HEK293 (cell line): Measurements from ENCODE around the gene GMPR2.

Experiments used
- CTCF ChIA-PET: fragments of 350-600 bp; formaldehyde crosslinking; extraction: SDS; loops from one replicate; lab custom pipeline; 2021; ENCODE audit warnings: antibody characterized with exemption; lab: Yijun Ruan, JAX
- POLR2A ChIA-PET: fragments of 300-600 bp; formaldehyde crosslinking; extraction: SDS; loops from one replicate; lab custom pipeline; 2020; ENCODE audit warnings: antibody characterized with exemption, inconsistent platforms; lab: Yijun Ruan, JAX
- H3K27ac ChIP-seq: fragments of 200-500 bp; sonication (Bioruptor generic); 2 replicates; pipeline ENCODE4 v1.5.1; 2014; ENCODE audit warnings: low read depth, low read length, control low read depth, inconsistent platforms; ENCODE audit errors: extremely low read depth
- H3K36me3 ChIP-seq, 2 experiments: fragments of 200-500 bp in 1 of 2; sonication (Bioruptor generic) in 1 of 2; 1 replicate in 1 of 2; 2 replicates in 1 of 2; pipeline ENCODE4 v1.5.1; 2014 to 2017; ENCODE audit warnings: inconsistent platforms in 2 of 2, low read length in 2 of 2; ENCODE audit not compliant: control insufficient read depth in 2 of 2, insufficient read depth in 1 of 2
- H3K4me1 ChIP-seq: fragments of 200-500 bp; sonication (Bioruptor generic); 2 replicates; pipeline ENCODE4 v1.5.1; 2014; ENCODE audit warnings: mild to moderate bottlenecking, low read length, inconsistent platforms; ENCODE audit not compliant: control insufficient read depth, insufficient read depth
- H3K4me3 ChIP-seq: 2 replicates; pipeline ENCODE4 v1.5.1; 2011; ENCODE audit warnings: low read depth, mild to moderate bottlenecking, control low read depth, low read length, moderate library complexity
- H3K9me3 ChIP-seq: fragments of 200-500 bp; sonication (Bioruptor generic); 2 replicates; pipeline ENCODE4 v1.5.1; 2014; ENCODE audit warnings: low read depth, low read length, inconsistent platforms; ENCODE audit not compliant: control insufficient read depth, insufficient read depth
- BCL11B ChIP-seq: fragments of 450-650 bp; formaldehyde crosslinking; IDR thresholded peaks from 2 replicates; pipeline ENCODE4 v1.5.1; 2016; ENCODE audit warnings: low read depth, missing biosample characterization, missing genetic modification characterization
- SCRT1 ChIP-seq: fragments of 450-650 bp; formaldehyde crosslinking; IDR thresholded peaks from 2 replicates; pipeline ENCODE4 v1.5.1; 2016; ENCODE audit warnings: missing biosample characterization, missing genetic modification characterization, borderline replicate concordance
- SCRT2 ChIP-seq: fragments of 450-650 bp; formaldehyde crosslinking; IDR thresholded peaks from 2 replicates; pipeline ENCODE4 v1.5.1; 2016; ENCODE audit warnings: missing biosample characterization, missing genetic modification characterization
- SETDB1 ChIP-seq: IDR thresholded peaks from one replicate; pipeline ENCODE4 v1.6.1; 2017; ENCODE audit warnings: mild to moderate bottlenecking, low read length, moderate library complexity, mixed read lengths; ENCODE audit not compliant: insufficient read length
- SP7 ChIP-seq: fragments of 450-650 bp; formaldehyde crosslinking; IDR thresholded peaks from 2 replicates; pipeline ENCODE4 v1.5.1; 2016; ENCODE audit warnings: missing biosample characterization, missing genetic modification characterization
- ZNF10 ChIP-seq: fragments of 450-650 bp; formaldehyde crosslinking; IDR thresholded peaks from 2 replicates; pipeline ENCODE4 v1.5.1; 2017; ENCODE audit warnings: missing biosample characterization, missing genetic modification characterization
- ZNF132 ChIP-seq: fragments of 450-650 bp; formaldehyde crosslinking; IDR thresholded peaks from 2 replicates; pipeline ENCODE4 v1.5.1; 2017; ENCODE audit warnings: missing biosample characterization, missing genetic modification characterization, borderline replicate concordance
- ZNF140 ChIP-seq: fragments of 450-650 bp; formaldehyde crosslinking; IDR thresholded peaks from 2 replicates; pipeline ENCODE4 v1.5.1; 2016; ENCODE audit warnings: missing biosample characterization, missing genetic modification characterization
- ZNF24 ChIP-seq: fragments of 450-650 bp; formaldehyde crosslinking; IDR thresholded peaks from 2 replicates; pipeline ENCODE4 v1.5.1; 2016; ENCODE audit warnings: missing biosample characterization, missing genetic modification characterization
- ZNF248 ChIP-seq: fragments of 450-650 bp; formaldehyde crosslinking; IDR thresholded peaks from 2 replicates; pipeline ENCODE4 v1.5.1; 2017; ENCODE audit warnings: missing biosample characterization, missing genetic modification characterization
- ZNF292 ChIP-seq: fragments of 450-650 bp; formaldehyde crosslinking; IDR thresholded peaks from 2 replicates; pipeline ENCODE4 v1.5.1; 2016; ENCODE audit warnings: low read depth, missing biosample characterization, missing genetic modification characterization, borderline replicate concordance
- ZNF302 ChIP-seq: fragments of 450-650 bp; formaldehyde crosslinking; IDR thresholded peaks from 2 replicates; pipeline ENCODE4 v1.5.1; 2016; ENCODE audit warnings: missing biosample characterization, missing genetic modification characterization, low read depth
- ZNF324 ChIP-seq: fragments of 450-650 bp; formaldehyde crosslinking; IDR thresholded peaks from 2 replicates; pipeline ENCODE4 v1.5.1; 2016; ENCODE audit warnings: missing biosample characterization, missing genetic modification characterization
- ZNF335 ChIP-seq: fragments of 450-650 bp; formaldehyde crosslinking; conservative IDR thresholded peaks from 2 replicates; pipeline ENCODE4 v1.5.1; 2016; ENCODE audit warnings: missing biosample characterization, missing genetic modification characterization
- ZNF596 ChIP-seq: fragments of 450-650 bp; IDR thresholded peaks from 2 replicates; pipeline ENCODE4 v1.5.0; 2018; ENCODE audit warnings: missing biosample characterization, mild to moderate bottlenecking, missing genetic modification characterization, moderate library complexity
- ZNF623 ChIP-seq: fragments of 450-650 bp; formaldehyde crosslinking; IDR thresholded peaks from 2 replicates; pipeline ENCODE4 v1.5.1; 2016; ENCODE audit warnings: missing biosample characterization, missing genetic modification characterization
- ZNF76 ChIP-seq: fragments of 450-650 bp; formaldehyde crosslinking; IDR thresholded peaks from 2 replicates; pipeline ENCODE4; 2016; ENCODE audit warnings: low read depth, missing biosample characterization, missing genetic modification characterization, borderline replicate concordance
- ZNF777 ChIP-seq: fragments of 450-650 bp; formaldehyde crosslinking; IDR thresholded peaks from 2 replicates; pipeline ENCODE4 v1.5.1; 2017; ENCODE audit warnings: missing biosample characterization, missing genetic modification characterization, borderline replicate concordance
- ZNF785 ChIP-seq: fragments of 450-650 bp; formaldehyde crosslinking; IDR thresholded peaks from 2 replicates; pipeline ENCODE4 v1.5.1; 2016; ENCODE audit warnings: missing biosample characterization, missing genetic modification characterization
- ZNF792 ChIP-seq: fragments of 450-650 bp; formaldehyde crosslinking; IDR thresholded peaks from 2 replicates; pipeline ENCODE4 v1.5.1; 2016; ENCODE audit warnings: missing biosample characterization, missing genetic modification characterization
- TF ChIP-seq, protein P1 (sequence below): fragments of 450-650 bp; formaldehyde crosslinking; IDR thresholded peaks from 2 replicates; pipeline ENCODE4 v1.5.1; 2016; ENCODE audit warnings: missing biosample characterization, missing genetic modification characterization
- TF ChIP-seq, protein P2 (sequence below): fragments of 450-650 bp; formaldehyde crosslinking; IDR thresholded peaks from 2 replicates; pipeline ENCODE4 v1.5.1; 2017; ENCODE audit warnings: missing biosample characterization, mild to moderate bottlenecking, missing genetic modification characterization, moderate library complexity
- TF ChIP-seq, protein P3 (sequence below): fragments of 450-650 bp; formaldehyde crosslinking; IDR thresholded peaks from 2 replicates; pipeline ENCODE4 v1.5.1; 2016; ENCODE audit warnings: missing biosample characterization, missing genetic modification characterization
- TF ChIP-seq, protein P4 (sequence below): IDR thresholded peaks from 2 replicates; pipeline ENCODE4 v1.6.1; 2011; ENCODE audit warnings: mild to moderate bottlenecking, low read depth, low read length, borderline replicate concordance
- TF ChIP-seq, protein P5 (sequence below): fragments of 450-650 bp; formaldehyde crosslinking; IDR thresholded peaks from 2 replicates; pipeline ENCODE4 v1.5.1; 2016; ENCODE audit warnings: missing biosample characterization, missing genetic modification characterization

The GMPR2 gene

DNA sequence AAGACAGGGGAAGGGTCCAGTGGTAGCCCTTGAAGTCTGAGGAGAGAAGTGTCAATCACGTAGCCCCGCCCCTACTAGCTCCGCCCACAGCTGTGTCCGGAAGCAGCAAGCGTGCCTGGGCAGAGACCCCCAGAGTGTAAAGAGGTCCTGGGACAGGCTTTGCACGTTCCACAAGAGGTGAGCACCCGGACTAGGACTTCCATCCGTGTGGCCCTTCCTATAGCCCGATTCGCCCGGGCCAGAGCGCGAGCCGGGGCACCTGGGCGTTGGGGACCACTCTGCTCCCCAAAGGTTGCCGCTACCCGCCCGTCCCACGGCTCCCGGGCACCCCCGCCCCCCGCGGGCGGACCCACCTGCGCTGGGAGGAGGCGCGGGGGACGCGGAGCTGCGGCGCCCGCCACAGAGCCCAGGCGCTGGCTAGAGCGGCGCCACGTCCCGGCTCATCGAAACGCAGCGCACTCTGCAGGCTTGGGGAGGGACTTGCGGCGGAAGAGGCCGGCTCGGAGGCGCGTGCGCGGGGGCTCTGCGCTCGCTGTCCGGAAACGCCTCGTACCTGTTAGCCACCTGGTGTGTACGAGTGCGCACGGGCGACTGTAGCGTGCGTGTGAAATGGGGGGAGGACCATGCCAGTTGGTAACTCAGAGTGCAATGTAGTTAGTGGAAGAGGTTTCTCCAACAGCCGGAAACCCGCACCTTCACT is 38.6 kb downstream of the GMPR2 start, which contains the start of gene RABGGTA (continued):
- 0 out of 2 replicates have a peak, but pooled peaks have one; percentile 22 for TF ChIP-seq ZNF324 (tag by site-specific recombination)
- TF ChIP-seq, protein P1, sequence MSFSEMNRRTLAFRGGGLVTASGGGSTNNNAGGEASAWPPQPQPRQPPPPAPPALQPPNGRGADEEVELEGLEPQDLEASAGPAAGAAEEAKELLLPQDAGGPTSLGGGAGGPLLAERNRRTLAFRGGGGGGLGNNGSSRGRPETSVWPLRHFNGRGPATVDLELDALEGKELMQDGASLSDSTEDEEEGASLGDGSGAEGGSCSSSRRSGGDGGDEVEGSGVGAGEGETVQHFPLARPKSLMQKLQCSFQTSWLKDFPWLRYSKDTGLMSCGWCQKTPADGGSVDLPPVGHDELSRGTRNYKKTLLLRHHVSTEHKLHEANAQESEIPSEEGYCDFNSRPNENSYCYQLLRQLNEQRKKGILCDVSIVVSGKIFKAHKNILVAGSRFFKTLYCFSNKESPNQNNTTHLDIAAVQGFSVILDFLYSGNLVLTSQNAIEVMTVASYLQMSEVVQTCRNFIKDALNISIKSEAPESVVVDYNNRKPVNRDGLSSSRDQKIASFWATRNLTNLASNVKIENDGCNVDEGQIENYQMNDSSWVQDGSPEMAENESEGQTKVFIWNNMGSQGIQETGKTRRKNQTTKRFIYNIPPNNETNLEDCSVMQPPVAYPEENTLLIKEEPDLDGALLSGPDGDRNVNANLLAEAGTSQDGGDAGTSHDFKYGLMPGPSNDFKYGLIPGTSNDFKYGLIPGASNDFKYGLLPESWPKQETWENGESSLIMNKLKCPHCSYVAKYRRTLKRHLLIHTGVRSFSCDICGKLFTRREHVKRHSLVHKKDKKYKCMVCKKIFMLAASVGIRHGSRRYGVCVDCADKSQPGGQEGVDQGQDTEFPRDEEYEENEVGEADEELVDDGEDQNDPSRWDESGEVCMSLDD (tag by site-specific recombination), result peak; percentile 95

DNA sequence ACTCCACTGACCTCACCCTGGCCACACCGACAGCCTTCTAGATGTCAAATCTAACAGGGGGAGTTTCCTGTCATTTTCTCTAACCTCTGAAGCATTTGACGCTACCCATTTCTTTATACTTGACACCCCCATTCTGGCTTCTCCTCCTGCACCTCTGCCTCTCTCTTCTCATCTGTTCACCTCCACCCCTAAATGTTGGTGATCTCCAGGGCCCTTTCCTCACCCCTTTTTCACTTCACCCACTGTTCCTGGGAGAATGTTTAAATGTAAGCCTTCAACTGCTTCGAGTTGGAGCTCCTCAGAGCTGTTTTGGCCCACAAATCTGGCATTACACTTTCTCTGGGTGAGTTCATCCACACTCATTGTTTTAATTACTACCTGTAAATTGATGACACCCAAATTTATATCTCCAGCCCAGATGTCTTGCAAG is 39.1 kb downstream of the GMPR2 start:
- H3K4me1 ChIP-seq, result peaks cover 3% of the 10 kb centered on the region; the same call in 1 of the 2 replicates
- H3K27ac ChIP-seq, result peak overlapping the region; percentile 94; the same call in 1 of the 2 replicates
- H3K4me3 ChIP-seq, result peak overlapping the region; percentile 92
- TF ChIP-seq ZNF596 (tag by site-specific recombination) (no peak), SCRT2 (tag by site-specific recombination) (peak; percentile 8; the same call in 1 of the 2 replicates), ZNF132 (tag by site-specific recombination) (no peak), SETDB1 (no peak), ZNF785 (tag by site-specific recombination) (no peak), ZNF140 (tag by site-specific recombination) (no peak), ZNF248 (tag by site-specific recombination) (no peak), ZNF623 (tag by site-specific recombination) (no peak), ZNF292 (tag by site-specific recombination) (no peak), ZNF10 (0 out of 2 replicates have a peak, but pooled peaks have one; percentile 53), SP7 (tag by site-specific recombination) (no peak), ZNF302 (tag by site-specific recombination) (no peak), ZNF335 (tag by site-specific recombination) (no peak), ZNF792 (tag by site-specific recombination) (no peak), ZNF76 (no peak), SCRT1 (tag by site-specific recombination) (0 out of 2 replicates have a peak, but pooled peaks have one; percentile 2), BCL11B (no peak), ZNF24 (tag by site-specific recombination) (no peak), ZNF777 (tag by site-specific recombination) (no peak)
- TF ChIP-seq, protein P2, sequence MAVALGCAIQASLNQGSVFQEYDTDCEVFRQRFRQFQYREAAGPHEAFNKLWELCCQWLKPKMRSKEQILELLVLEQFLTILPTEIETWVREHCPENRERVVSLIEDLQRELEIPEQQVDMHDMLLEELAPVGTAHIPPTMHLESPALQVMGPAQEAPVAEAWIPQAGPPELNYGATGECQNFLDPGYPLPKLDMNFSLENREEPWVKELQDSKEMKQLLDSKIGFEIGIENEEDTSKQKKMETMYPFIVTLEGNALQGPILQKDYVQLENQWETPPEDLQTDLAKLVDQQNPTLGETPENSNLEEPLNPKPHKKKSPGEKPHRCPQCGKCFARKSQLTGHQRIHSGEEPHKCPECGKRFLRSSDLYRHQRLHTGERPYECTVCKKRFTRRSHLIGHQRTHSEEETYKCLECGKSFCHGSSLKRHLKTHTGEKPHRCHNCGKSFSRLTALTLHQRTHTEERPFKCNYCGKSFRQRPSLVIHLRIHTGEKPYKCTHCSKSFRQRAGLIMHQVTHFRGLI (tag by site-specific recombination), result no peak
- TF ChIP-seq, protein P3, sequence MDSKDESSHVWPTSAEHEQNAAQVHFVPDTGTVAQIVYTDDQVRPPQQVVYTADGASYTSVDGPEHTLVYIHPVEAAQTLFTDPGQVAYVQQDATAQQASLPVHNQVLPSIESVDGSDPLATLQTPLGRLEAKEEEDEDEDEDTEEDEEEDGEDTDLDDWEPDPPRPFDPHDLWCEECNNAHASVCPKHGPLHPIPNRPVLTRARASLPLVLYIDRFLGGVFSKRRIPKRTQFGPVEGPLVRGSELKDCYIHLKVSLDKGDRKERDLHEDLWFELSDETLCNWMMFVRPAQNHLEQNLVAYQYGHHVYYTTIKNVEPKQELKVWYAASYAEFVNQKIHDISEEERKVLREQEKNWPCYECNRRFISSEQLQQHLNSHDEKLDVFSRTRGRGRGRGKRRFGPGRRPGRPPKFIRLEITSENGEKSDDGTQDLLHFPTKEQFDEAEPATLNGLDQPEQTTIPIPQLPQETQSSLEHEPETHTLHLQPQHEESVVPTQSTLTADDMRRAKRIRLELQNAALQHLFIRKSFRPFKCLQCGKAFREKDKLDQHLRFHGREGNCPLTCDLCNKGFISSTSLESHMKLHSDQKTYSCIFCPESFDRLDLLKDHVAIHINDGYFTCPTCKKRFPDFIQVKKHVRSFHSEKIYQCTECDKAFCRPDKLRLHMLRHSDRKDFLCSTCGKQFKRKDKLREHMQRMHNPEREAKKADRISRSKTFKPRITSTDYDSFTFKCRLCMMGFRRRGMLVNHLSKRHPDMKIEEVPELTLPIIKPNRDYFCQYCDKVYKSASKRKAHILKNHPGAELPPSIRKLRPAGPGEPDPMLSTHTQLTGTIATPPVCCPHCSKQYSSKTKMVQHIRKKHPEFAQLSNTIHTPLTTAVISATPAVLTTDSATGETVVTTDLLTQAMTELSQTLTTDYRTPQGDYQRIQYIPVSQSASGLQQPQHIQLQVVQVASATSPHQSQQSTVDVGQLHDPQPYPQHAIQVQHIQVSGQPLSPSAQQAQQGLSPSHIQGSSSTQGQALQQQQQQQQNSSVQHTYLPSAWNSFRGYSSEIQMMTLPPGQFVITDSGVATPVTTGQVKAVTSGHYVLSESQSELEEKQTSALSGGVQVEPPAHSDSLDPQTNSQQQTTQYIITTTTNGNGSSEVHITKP (tag by site-specific recombination), result peak; percentile 97
- TF ChIP-seq, protein P4, sequence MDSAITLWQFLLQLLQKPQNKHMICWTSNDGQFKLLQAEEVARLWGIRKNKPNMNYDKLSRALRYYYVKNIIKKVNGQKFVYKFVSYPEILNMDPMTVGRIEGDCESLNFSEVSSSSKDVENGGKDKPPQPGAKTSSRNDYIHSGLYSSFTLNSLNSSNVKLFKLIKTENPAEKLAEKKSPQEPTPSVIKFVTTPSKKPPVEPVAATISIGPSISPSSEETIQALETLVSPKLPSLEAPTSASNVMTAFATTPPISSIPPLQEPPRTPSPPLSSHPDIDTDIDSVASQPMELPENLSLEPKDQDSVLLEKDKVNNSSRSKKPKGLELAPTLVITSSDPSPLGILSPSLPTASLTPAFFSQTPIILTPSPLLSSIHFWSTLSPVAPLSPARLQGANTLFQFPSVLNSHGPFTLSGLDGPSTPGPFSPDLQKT, result no peak
- TF ChIP-seq, protein P5, sequence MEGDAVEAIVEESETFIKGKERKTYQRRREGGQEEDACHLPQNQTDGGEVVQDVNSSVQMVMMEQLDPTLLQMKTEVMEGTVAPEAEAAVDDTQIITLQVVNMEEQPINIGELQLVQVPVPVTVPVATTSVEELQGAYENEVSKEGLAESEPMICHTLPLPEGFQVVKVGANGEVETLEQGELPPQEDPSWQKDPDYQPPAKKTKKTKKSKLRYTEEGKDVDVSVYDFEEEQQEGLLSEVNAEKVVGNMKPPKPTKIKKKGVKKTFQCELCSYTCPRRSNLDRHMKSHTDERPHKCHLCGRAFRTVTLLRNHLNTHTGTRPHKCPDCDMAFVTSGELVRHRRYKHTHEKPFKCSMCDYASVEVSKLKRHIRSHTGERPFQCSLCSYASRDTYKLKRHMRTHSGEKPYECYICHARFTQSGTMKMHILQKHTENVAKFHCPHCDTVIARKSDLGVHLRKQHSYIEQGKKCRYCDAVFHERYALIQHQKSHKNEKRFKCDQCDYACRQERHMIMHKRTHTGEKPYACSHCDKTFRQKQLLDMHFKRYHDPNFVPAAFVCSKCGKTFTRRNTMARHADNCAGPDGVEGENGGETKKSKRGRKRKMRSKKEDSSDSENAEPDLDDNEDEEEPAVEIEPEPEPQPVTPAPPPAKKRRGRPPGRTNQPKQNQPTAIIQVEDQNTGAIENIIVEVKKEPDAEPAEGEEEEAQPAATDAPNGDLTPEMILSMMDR (tag by site-specific recombination), result no peak
- no peaks in the 10 kb centered on the region for H3K9me3 ChIP-seq
- POLR2A ChIA-PET, result interaction anchor here (0.5 to 2.9 kb wide), 27 partner anchors 9 to 219 kb away, joined by 3 to 47 read pairs (median 6); partner anchors contain the start of genes CHMP4A, CIDEB, DCAF11 and DHRS1
- H3K36me3 ChIP-seq, result peaks cover 0 to 24% of the 10 kb centered on the region in 2 experiments; a peak in 1 of 3 replicates
- CTCF ChIA-PET, result interaction anchor here (0.6 to 3.0 kb wide), 9 partner anchors 9 to 120 kb away, joined by 3 to 15 read pairs (median 4); partner anchors contain the start of gene TINF2
